Adrenal gland (tissue), 12 donors: ENCODE measurements around the gene ZNF670. TPM values are rescaled to one million over a fixed set of nuclear protein-coding genes. Genes with fewer than 3 reads are reported as not detected.

ENCODE experiments used
- DNase-seq, 7 donors: peaks; one replicate each; pipeline ENCODE4 v3.0.0-alpha.2; 2019 to 2020
- H3K27ac ChIP-seq, 5 donors: fragments of 200-600 bp; sonication (generic) in 4 of 5; 1 replicate in 3 of 5; 2 replicates in 2 of 5; pipeline versions ENCODE4 v1.5.1 to v1.8.0; 2016 to 2020; ENCODE audit warnings: mild to moderate bottlenecking in 1 of 5
- H3K27me3 ChIP-seq: fragments of 200-600 bp; 2 replicates; pipeline ENCODE4 v1.8.0; 2021
- H3K36me3 ChIP-seq, 2 donors: fragments of 200-600 bp; replicated peaks in 1 of 2; 1 replicate in 1 of 2; 2 replicates in 1 of 2; pipeline versions ENCODE4 v1.5.1 to v1.8.0; 2018 to 2022
- H3K4me1 ChIP-seq, 2 donors: fragments of 200-600 bp; replicated peaks in 1 of 2; 1 replicate in 1 of 2; 2 replicates in 1 of 2; pipeline versions ENCODE4 v1.5.1 to v1.8.0; 2018 to 2021
- H3K4me3 ChIP-seq, 4 donors: fragments of 200-600 bp; sonication (generic) in 3 of 4; one replicate each; pipeline ENCODE4 v1.5.1; 2016 to 2018
- H3K9me3 ChIP-seq, 3 donors: fragments of 200-600 bp; sonication (generic) in 1 of 3; replicated peaks in 1 of 3; 1 replicate in 2 of 3; 2 replicates in 1 of 3; pipeline versions ENCODE4 v1.5.1 to v1.8.0; 2016 to 2021
- CTCF ChIP-seq, 6 experiments: fragments of 450-650 bp in 4 of 6; fragments of 200-600 bp in 2 of 6; sonication (generic) in 1 of 6; IDR thresholded peaks; 1 replicate in 5 of 6; 2 replicates in 1 of 6; pipeline versions ENCODE4 v1.5.1 to v1.8.0; 2016 to 2021; ENCODE audit warnings: antibody characterized with exemption in 6 of 6, mild to moderate bottlenecking in 2 of 6, moderate library complexity in 1 of 6
- POLR2A ChIP-seq, 2 donors: fragments of 450-650 bp; IDR thresholded peaks; one replicate each; pipeline ENCODE4 v1.6.1; 2017; ENCODE audit warnings: antibody characterized with exemption in 2 of 2, mild to moderate bottlenecking in 2 of 2, moderate library complexity in 1 of 2
- WGBS, 4 donors: extraction: QIAGEN DNeasy Blood & Tissue Kit in 2 of 4; methylation state at CpG; one replicate each; pipeline versions ENCODE4 v1.1.5 to v1.1.7; 2013 to 2017; 5-methylcytosine and 5-hydroxymethylcytosine counted together
- intact Hi-C, 2 donors: fragments of 100-400 bp; cut with DNase I; formaldehyde crosslinking; loops; one replicate each; pipeline versions ENCODE4 v1.14.1 to v1.15.0; 2022 to 2023
- polyA plus RNA-seq, 3 donors: library from polyadenylated mRNA; stranded (reverse); fragments of 200-250 nt in 2 of 3; fragments of 350-450 nt in 1 of 3; fragmentation: Illumina TruSeq in 1 of 3; extraction: RNeasy Lipid Tissue Mini Kit (QIAGEN cat#74804) in 1 of 3; gene quantifications; one replicate each; pipeline ENCODE4 v1.2.3, GENCODE V29; 2013 to 2014
- total RNA-seq, 9 donors: library from RNA; depleted of rRNA in 4 of 9; stranded (reverse); fragments of >200 nt in 4 of 9; fragments of 120-200 nt in 1 of 9; fragmentation: NEBNext Ultra II Directional in 1 of 9; extraction: Animal tissue kit (Norgen Biotek cat#: 25700) in 1 of 9; gene quantifications; one replicate each; pipeline versions ENCODE4 v1.1.0 to v1.2.4, GENCODE V29; 2013 to 2023
- donor health status: healthy with polysubstance abuse.
- donor health status: Bipolar disorder and iron deficiency.
- donor health status: DM: yes; HTN: yes; CAD: no.
- donor health status: DM: no; HTN: no; CAD: no.
- donor health status: DM: no; HTN: no; CAD: no.
- donor health status: DM: yes; HTN: yes; CAD: no.

ZNF670 gene
- total and polyA plus RNA-seq, 12 donors, result 0.18 to 3.7 (median 2.0) TPM

GRCh38 chr1:247119600-247120407, 41.2 kb upstream of the ZNF670 start:
- no peak overlapping the region for H3K27ac ChIP-seq
- no peak overlapping the region for H3K4me3 ChIP-seq
- 89 to 97% (median 95%) methylated on average over 17 to 22 of the region's 22 CpGs for WGBS, 4 donors
- TF ChIP-seq POLR2A (IDR thresholded peaks at IDR 0.05), result no peak
- no peak for TF ChIP-seq CTCF (IDR thresholded peaks at IDR 0.05)
- DNase-seq, result no peak
- intact Hi-C loops, result no loop called here
- H3K36me3 ChIP-seq, result no peaks in the 10 kb centered on the region
- H3K27me3 ChIP-seq, result no peaks in the 10 kb centered on the region
- H3K9me3 ChIP-seq, result no peaks in the 10 kb centered on the region
- no peaks in the 10 kb centered on the region for H3K4me1 ChIP-seq

GRCh38 chr1:247118946-247119446, 40.4 kb upstream of the ZNF670 start:
- TF ChIP-seq POLR2A (IDR thresholded peaks at IDR 0.05), result no peak
- no peak for TF ChIP-seq CTCF (IDR thresholded peaks at IDR 0.05)
- Histone ChIP-seq H3K4me3 (no peak overlapping the region), H3K4me1 (no peaks in the 10 kb centered on the region), H3K9me3 (no peaks in the 10 kb centered on the region), H3K36me3 (no peaks in the 10 kb centered on the region), H3K27me3 (no peaks in the 10 kb centered on the region), H3K27ac (no peak overlapping the region)
- 58 to 71% (median 70%) methylated on average over 4 to 11 of the region's 11 CpGs; no CpG with 5 or more reads in 1 of the 4 donors for WGBS, 4 donors
- intact Hi-C loops, result no loop called here
- no peak for DNase-seq

- Histone ChIP-seq H3K36me3 (no peaks in the 10 kb centered on the region), H3K9me3 (no peaks in the 10 kb centered on the region), H3K27ac (no peak overlapping the region), H3K27me3 (no peaks in the 10 kb centered on the region), H3K4me1 (peaks cover 6 to 10% of the 10 kb centered on the region in 2 donors), H3K4me3 (no peak overlapping the region)
- 72 to 85% (median 75%) methylated on average over 3 to 12 of the region's 12 CpGs for WGBS, 4 donors
- intact Hi-C loops, result no loop called here
- DNase-seq, result no peak
- TF ChIP-seq POLR2A (IDR thresholded peaks at IDR 0.05) (no peak), CTCF (IDR thresholded peaks at IDR 0.05) (no peak)
Observed at GRCh38 chr1:247115545-247115944, 36.9 kb upstream of the ZNF670 start.

GRCh38 chr1:247115141-247115510, 36.5 kb upstream of the ZNF670 start:
- 71 to 85% (median 77%) methylated on average over 7 of the region's 7 CpGs for WGBS, 4 donors

More at GRCh38 chr1:247115141-247115510, 36.5 kb upstream of the ZNF670 start:
- Histone ChIP-seq H3K4me1 (peaks cover 6 to 10% of the 10 kb centered on the region in 2 donors), H3K9me3 (no peaks in the 10 kb centered on the region), H3K27ac (no peak overlapping the region), H3K4me3 (no peak overlapping the region), H3K36me3 (no peaks in the 10 kb centered on the region), H3K27me3 (no peaks in the 10 kb centered on the region)
- intact Hi-C loops, result no loop called here
- TF ChIP-seq POLR2A (IDR thresholded peaks at IDR 0.05), result no peak
- TF ChIP-seq CTCF (IDR thresholded peaks at IDR 0.05), result no peak
- no peak for DNase-seq
